Brain pericyte (primary cell): Measurements from ENCODE around the gene PAFAH1B2.
A peak's percentile ranks its signal among the peaks of the same experiment; 100 is the strongest.
"Not testable (repeated sequence)": the region's sequence is repeated elsewhere in the genome, so short reads cannot be mapped to it uniquely, and the experiment has no call there.

ENCODE experiments used
- DNase-seq: peaks from one replicate; pipeline ENCODE4 v3.0.0-alpha.2; 2012; ENCODE audit warnings: low read depth, low spot score

The PAFAH1B2 gene

GRCh38 chr11:117172724-117173421 is 28.8 kb downstream of the PAFAH1B2 start:
- DNase-seq = no peak

GRCh38 chr11:117175104-117175503 is 31.0 kb downstream of the PAFAH1B2 start:
- no peak for DNase-seq

GRCh38 chr11:117175781-117176180 is 31.7 kb downstream of the PAFAH1B2 start:
- DNase-seq = no peak

GRCh38 chr11:117176186-117176585 is 32.1 kb downstream of the PAFAH1B2 start:
- DNase-seq = no peak

GRCh38 chr11:117177534-117178209 is 33.6 kb downstream of the PAFAH1B2 start:
- DNase-seq = no peak

- peak; percentile 85 for DNase-seq
Measured at GRCh38 chr11:117178210-117179034, 34.3 kb downstream of the PAFAH1B2 start, which contains the start of gene SIDT2. SIDT2 (plus strand) TSS chr11:117178743; CDS start chr11:117179264, 521 bp downstream.

GRCh38 chr11:117179048-117179999 is 35.2 kb downstream of the PAFAH1B2 start:
- DNase-seq = no peak

- no peak for DNase-seq
Measured at GRCh38 chr11:117180020-117180419, 35.9 kb downstream of the PAFAH1B2 start.

- DNase-seq = peak; percentile 39
Measured at GRCh38 chr11:117180661-117181585, 36.8 kb downstream of the PAFAH1B2 start.

- no peak for DNase-seq
Measured at GRCh38 chr11:117181586-117182550, 37.8 kb downstream of the PAFAH1B2 start.

- no peak for DNase-seq
Measured at GRCh38 chr11:117182551-117182935, 38.5 kb downstream of the PAFAH1B2 start.

- DNase-seq = not testable (repeated sequence)
Measured at GRCh38 chr11:117183178-117183577, 39.1 kb downstream of the PAFAH1B2 start.

GRCh38 chr11:117183724-117184349 is 39.8 kb downstream of the PAFAH1B2 start:
- no peak for DNase-seq

- DNase-seq = no peak
Measured at GRCh38 chr11:117185736-117186430, 41.8 kb downstream of the PAFAH1B2 start.

GRCh38 chr11:117186431-117186761 is 42.3 kb downstream of the PAFAH1B2 start:
- DNase-seq = no peak

GRCh38 chr11:117187007-117187406 is 42.9 kb downstream of the PAFAH1B2 start:
- DNase-seq = no peak

GRCh38 chr11:117187428-117187798 is 43.3 kb downstream of the PAFAH1B2 start:
- no peak for DNase-seq
